Progenitor cell of endocrine pancreas (in vitro differentiated cells): Measurements from ENCODE around the gene ARMC12. TPM values are rescaled to one million over a fixed set of nuclear protein-coding genes. Genes with fewer than 3 reads are reported as not detected.

ENCODE experiments used
- DNase-seq: peaks from one replicate; pipeline ENCODE4 v3.0.0; 2021; ENCODE audit warnings: low spot score; ENCODE audit not compliant: unreplicated experiment
- H3K27ac Mint-ChIP-seq: 2 replicates; pipeline ENCODE4 v1.8.0; 2021; ENCODE audit warnings: mild to moderate bottlenecking, moderate library complexity, mixed read lengths
- H3K27me3 Mint-ChIP-seq: 2 replicates; pipeline ENCODE4 v1.8.0; 2021; ENCODE audit warnings: mixed read lengths
- H3K36me3 Mint-ChIP-seq: 2 replicates; pipeline ENCODE4 v1.8.0; 2022; ENCODE audit warnings: mixed read lengths; ENCODE audit not compliant: insufficient read depth
- H3K4me1 Mint-ChIP-seq: 2 replicates; pipeline ENCODE4 v1.8.0; 2021; ENCODE audit warnings: low read depth, mixed read lengths
- H3K4me3 Mint-ChIP-seq: 2 replicates; pipeline ENCODE4 v1.8.0; 2021; ENCODE audit warnings: low read depth, mild to moderate bottlenecking, moderate library complexity, mixed read lengths
- H3K9me3 Mint-ChIP-seq: 2 replicates; pipeline ENCODE4 v1.8.0; 2021; ENCODE audit warnings: low read depth, mixed read lengths
- total RNA-seq: library from RNA; stranded (reverse); gene quantifications from 2 replicates; pipeline ENCODE4 v1.2.1, GENCODE V29; 2021
- TF ChIP-seq, protein P1 (sequence below): fragments of 200-600 bp; sonication (generic); IDR thresholded peaks from one replicate; pipeline ENCODE4 v1.5.0; 2021; ENCODE audit warnings: antibody characterized with exemption, mild to moderate bottlenecking; ENCODE audit not compliant: unreplicated experiment

The ARMC12 gene
- total RNA-seq, 1 donor from 2014 or later: 0.98 TPM

DNA sequence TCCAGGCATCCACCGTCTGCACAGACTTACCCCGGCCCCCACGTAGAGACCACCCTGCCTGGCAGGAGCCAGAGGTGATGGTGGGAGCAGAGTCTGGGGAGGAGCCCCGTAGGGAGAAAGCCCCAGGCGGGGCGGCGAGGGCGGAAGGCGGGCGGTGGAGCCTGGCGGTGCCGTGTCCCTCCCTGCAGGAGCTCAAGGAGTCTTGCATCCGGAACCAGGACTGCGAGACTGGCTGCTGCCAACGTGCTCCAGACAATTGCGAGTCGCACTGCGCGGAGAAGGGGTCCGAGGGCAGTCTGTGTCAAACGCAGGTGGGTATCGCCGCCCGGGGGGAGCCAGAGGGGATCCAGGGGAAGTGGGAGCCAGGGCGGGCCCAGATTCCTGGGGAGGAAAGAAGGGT, 50.0 kb downstream of the ARMC12 start:
- no peak for DNase-seq
- no peaks in the 10 kb centered on the region for H3K9me3 Mint-ChIP-seq
- no peak overlapping the region for H3K27ac Mint-ChIP-seq
- H3K4me3 Mint-ChIP-seq: no peak overlapping the region
- no peaks in the 10 kb centered on the region for H3K36me3 Mint-ChIP-seq
- peaks cover 5% of the 10 kb centered on the region for H3K4me1 Mint-ChIP-seq
- TF ChIP-seq, protein P1, sequence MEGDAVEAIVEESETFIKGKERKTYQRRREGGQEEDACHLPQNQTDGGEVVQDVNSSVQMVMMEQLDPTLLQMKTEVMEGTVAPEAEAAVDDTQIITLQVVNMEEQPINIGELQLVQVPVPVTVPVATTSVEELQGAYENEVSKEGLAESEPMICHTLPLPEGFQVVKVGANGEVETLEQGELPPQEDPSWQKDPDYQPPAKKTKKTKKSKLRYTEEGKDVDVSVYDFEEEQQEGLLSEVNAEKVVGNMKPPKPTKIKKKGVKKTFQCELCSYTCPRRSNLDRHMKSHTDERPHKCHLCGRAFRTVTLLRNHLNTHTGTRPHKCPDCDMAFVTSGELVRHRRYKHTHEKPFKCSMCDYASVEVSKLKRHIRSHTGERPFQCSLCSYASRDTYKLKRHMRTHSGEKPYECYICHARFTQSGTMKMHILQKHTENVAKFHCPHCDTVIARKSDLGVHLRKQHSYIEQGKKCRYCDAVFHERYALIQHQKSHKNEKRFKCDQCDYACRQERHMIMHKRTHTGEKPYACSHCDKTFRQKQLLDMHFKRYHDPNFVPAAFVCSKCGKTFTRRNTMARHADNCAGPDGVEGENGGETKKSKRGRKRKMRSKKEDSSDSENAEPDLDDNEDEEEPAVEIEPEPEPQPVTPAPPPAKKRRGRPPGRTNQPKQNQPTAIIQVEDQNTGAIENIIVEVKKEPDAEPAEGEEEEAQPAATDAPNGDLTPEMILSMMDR: no peak
- H3K27me3 Mint-ChIP-seq: peaks cover 27% of the 10 kb centered on the region

DNA sequence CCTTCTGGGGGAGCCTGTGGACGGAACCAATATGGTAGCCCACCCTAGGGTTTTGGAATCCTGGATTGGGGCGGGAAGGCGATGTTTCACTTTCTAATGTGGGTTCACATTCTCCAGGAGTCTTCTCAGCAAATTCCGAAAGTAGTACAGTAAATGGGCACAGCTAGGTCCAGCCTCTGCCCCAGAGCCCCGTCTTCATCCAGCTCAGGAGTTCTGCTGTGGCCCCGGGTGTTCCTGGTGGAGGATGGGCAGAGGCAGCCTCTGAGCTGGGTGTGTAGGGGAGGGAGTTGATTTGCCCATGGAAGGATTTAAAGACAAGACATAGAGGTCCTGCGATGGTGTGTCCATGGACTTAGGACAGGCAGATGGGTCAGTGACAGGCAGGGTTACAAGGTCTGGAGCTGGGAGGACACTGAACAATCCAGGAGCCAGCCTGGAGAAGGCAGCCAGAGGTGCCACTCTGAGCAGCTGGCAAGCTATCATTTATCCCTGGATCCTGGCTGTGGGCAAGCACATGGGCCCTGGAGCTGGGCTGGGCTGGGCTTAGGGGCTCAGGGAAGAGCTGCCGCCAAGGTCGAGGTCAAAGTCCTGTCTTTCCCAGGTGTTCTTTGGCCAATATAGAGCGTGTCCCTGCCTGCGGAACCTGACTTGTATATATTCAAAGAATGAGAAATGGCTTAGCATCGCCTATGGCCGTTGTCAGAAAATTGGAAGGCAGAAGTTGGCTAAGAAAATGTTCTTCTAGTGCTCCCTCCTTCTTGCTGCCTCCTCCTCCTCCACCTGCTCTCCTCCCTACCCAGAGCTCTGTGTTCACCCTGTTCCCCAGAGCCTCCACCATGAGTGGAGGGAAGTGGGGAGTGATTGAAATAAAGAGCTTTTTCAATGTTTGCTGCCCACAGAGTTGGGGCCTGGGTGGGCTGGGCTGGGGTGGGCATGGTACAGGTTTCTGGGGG, 50.7 kb downstream of the ARMC12 start:
- H3K4me3 Mint-ChIP-seq: no peak overlapping the region
- no peak for DNase-seq
- H3K9me3 Mint-ChIP-seq: no peaks in the 10 kb centered on the region
- H3K27ac Mint-ChIP-seq: no peak overlapping the region
- TF ChIP-seq, protein P1: no peak
- H3K27me3 Mint-ChIP-seq: peaks cover 27% of the 10 kb centered on the region
- H3K4me1 Mint-ChIP-seq: peaks cover 5% of the 10 kb centered on the region
- no peaks in the 10 kb centered on the region for H3K36me3 Mint-ChIP-seq

DNA sequence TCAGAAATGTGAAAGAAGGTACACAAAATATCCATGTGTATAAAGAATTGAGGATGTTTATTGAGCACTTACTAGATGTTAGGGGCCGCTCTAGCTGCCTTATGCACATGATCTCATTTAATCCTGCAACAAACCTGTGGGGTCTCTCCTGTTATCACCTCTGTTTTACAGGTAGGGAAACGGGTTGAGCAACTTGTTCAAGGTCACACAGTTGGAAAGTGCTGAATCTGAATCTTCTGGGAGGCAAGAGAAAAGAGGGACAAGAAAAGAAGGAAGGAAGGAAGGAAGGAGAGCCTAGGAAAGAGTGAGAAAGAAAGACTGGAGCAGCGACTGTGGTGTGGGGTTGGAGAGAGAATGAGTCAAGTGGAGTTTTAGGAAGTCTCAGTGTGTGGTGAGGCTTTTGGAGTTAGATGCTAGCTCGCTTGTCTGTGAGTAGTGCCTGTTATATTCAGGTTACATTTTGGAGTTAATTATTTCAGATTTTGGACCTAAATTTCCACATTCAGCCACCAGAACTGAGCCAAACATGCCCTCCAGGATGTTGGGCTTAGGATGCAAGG, 51.7 kb downstream of the ARMC12 start:
- Mint-ChIP-seq H3K27ac (no peak overlapping the region), H3K36me3 (no peaks in the 10 kb centered on the region), H3K9me3 (no peaks in the 10 kb centered on the region), H3K27me3 (peaks cover 34% of the 10 kb centered on the region), H3K4me1 (peaks cover 5% of the 10 kb centered on the region), H3K4me3 (no peak overlapping the region)
- no peak for DNase-seq
- TF ChIP-seq, protein P1: no peak

DNA sequence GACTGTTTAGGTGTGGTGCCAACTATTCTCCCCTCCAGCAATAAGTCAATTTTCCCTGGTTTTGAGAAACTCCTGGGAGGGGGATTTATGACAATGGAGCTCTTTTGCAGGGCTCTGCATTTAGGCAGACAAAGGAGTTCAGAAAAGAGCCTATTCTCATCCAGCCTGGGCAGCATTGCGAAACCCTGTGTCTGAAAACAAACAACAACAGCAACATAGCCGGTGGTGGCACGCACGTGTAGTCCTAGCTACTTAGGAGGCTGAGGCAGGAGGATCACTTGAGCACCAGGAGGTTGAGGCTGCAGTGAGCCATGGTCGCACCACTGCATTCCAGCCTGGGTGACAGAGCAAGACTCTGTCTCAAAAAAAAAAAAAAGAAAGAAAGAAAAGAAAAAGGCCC, 53.9 kb downstream of the ARMC12 start:
- no peak overlapping the region for H3K27ac Mint-ChIP-seq
- no peaks in the 10 kb centered on the region for H3K36me3 Mint-ChIP-seq
- DNase-seq: no peak
- H3K4me3 Mint-ChIP-seq: no peak overlapping the region
- H3K9me3 Mint-ChIP-seq: no peaks in the 10 kb centered on the region
- H3K27me3 Mint-ChIP-seq: peaks cover 37% of the 10 kb centered on the region
- H3K4me1 Mint-ChIP-seq: no peaks in the 10 kb centered on the region
- TF ChIP-seq, protein P1: no peak

DNA sequence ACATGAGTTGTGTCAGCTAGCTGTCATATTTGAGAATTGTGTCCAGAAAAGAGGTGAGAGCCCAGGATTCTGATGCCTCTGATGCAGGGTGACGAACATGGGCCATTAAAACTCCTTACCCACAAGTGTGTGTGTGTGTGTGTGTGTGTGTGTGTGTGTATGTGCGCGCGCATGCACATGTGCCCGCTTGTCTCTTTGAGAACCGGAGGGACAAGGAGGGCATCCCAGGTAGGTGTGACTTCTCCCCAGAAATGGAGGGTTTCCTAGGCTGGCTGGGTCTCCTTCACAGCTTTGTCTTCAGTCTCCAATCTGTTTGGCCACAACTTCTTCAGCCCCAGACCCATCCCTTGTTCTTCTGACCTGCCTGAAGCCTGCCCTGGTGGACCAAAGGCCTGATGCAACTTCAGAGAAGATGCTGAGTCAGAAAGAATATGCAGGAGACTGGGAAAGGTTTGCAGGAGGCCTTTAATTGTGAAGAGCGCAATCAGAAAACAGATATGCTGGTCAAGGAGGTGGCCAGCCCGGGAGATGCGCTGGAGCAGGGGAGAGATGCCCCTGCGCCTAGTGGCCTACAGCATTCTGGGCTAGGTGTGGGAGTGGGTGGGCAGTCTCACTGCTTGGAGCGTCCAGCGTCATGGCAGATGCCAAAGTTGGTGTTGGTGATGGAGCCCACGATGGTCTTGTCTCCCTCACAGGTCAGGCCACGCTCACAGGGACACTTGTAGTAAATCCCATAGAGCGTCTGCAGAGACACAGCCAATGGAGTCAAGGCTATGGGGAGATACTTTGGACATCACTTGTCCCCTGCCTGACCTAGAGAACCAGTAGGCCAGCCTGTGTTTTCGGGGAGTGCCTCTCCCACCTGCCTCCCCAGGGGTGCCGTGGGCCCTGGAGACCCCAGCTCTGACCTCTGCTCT, 58.0 kb downstream of the ARMC12 start:
- Mint-ChIP-seq H3K9me3 (no peaks in the 10 kb centered on the region), H3K4me3 (no peak overlapping the region), H3K27me3 (peaks cover 15% of the 10 kb centered on the region), H3K27ac (no peak overlapping the region), H3K4me1 (peaks cover 3% of the 10 kb centered on the region), H3K36me3 (no peaks in the 10 kb centered on the region)
- no peak for DNase-seq
- TF ChIP-seq, protein P1: no peak
